ENCODE data around the gene ZSCAN20. TPM values are rescaled to one million over a fixed set of nuclear protein-coding genes. Genes with fewer than 3 reads are reported as not detected.

ZSCAN20 gene
- total RNA-seq, 1 experiment from 2014 or later = 3.9 TPM

DNA sequence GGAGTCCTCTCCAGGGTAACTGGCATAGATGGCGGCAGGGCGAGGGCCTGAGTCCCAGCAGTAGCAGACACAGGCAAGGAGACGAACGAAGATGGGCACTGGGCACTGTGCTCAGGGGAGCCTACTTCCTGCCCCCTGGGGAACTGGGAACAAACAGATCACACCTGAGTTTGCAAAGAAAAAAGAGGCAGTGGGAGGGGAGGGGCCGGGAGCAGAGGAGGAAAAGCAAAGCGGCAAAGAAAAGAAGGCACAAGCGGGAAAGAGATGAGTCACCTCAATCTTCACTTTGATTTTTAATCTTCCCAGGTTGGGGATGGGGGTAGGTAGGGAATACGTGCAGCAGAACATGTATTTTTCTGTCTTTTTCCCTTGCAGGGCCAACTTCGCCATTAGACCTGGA is 44.0 kb downstream of the ZSCAN20 start:
- no peaks in the 10 kb centered on the region for H3K79me1 ChIP-seq (ENCODE audit: insufficient read depth, low read depth, low read length, poor library complexity, severe bottlenecking)
- peak; percentile 48 for DNase-seq
- peak overlapping the region in 2 of 3 experiments; percentile 28 to 53; a peak in 2 of 7 replicates for H3K27ac Mint-ChIP-seq

More for the DNA sequence above, 44.0 kb downstream of the ZSCAN20 start:
- Mint-ChIP-seq H3K27me3 (ENCODE audit: low read depth) (peaks cover 6% of the 10 kb centered on the region; the same call in 1 of the 2 replicates), H3K4me1 (peaks cover 13 to 21% of the 10 kb centered on the region in 2 experiments), H3K4me3 (no peak overlapping the region), H3K9me3 (peaks cover 0 to 2% of the 10 kb centered on the region in 2 experiments; a peak in 1 of 5 replicates), H3K36me3 (ENCODE audit: insufficient read depth in 1 of 3, low read depth in 3 of 3) (no peaks in the 10 kb centered on the region; a peak in 2 of 7 replicates)
- no peak overlapping the region for H3K4ac ChIP-seq (ENCODE audit: low read depth, low read length)
- no peaks in the 10 kb centered on the region for H3K9me3 ChIP-seq (ENCODE audit: control insufficient read depth, low read depth, low read length)
- no peak overlapping the region for H3K27ac ChIP-seq (ENCODE audit: insufficient read length, low read depth, low read length)
- H2BK20ac ChIP-seq (ENCODE audit: low read depth, low read length, poor library complexity, severe bottlenecking) = no peak overlapping the region
- H2BK15ac ChIP-seq (ENCODE audit: low read depth, low read length) = no peak overlapping the region
- no peak overlapping the region for H3K14ac ChIP-seq (ENCODE audit: insufficient read depth, low read length)
- H4K5ac ChIP-seq (ENCODE audit: insufficient read length, low read depth, low read length) = no peak overlapping the region
- whole genome bisulfite sequencing (ENCODE audit: extremely low coverage, insufficient read length, low lambda C conversion rate) = no CpG with 5 or more reads among the region's 9 CpGs
- H3K56ac ChIP-seq (ENCODE audit: insufficient read length, low read depth, low read length) = no peak overlapping the region
- no peak overlapping the region for H2AK5ac ChIP-seq (ENCODE audit: insufficient read length, low read length)
- H3K4me2 ChIP-seq (ENCODE audit: insufficient read depth, insufficient read length, low read length) = no peak overlapping the region
- no peak overlapping the region for H2BK120ac ChIP-seq (ENCODE audit: low read depth, low read length, poor library complexity, severe bottlenecking)
- TF ChIP-seq, protein P1, sequence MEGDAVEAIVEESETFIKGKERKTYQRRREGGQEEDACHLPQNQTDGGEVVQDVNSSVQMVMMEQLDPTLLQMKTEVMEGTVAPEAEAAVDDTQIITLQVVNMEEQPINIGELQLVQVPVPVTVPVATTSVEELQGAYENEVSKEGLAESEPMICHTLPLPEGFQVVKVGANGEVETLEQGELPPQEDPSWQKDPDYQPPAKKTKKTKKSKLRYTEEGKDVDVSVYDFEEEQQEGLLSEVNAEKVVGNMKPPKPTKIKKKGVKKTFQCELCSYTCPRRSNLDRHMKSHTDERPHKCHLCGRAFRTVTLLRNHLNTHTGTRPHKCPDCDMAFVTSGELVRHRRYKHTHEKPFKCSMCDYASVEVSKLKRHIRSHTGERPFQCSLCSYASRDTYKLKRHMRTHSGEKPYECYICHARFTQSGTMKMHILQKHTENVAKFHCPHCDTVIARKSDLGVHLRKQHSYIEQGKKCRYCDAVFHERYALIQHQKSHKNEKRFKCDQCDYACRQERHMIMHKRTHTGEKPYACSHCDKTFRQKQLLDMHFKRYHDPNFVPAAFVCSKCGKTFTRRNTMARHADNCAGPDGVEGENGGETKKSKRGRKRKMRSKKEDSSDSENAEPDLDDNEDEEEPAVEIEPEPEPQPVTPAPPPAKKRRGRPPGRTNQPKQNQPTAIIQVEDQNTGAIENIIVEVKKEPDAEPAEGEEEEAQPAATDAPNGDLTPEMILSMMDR (conservative IDR thresholded peaks at IDR 0.05) = no peak
- H2AFZ ChIP-seq (ENCODE audit: low read length) = no peak overlapping the region
- peaks cover 2% of the 10 kb centered on the region; the same call in 1 of the 2 replicates for H3K4me1 ChIP-seq (ENCODE audit: insufficient read depth, low read length)
- no peak overlapping the region for H2BK5ac ChIP-seq (ENCODE audit: insufficient read length, low read length)
- no peak overlapping the region for H4K91ac ChIP-seq (ENCODE audit: insufficient read length, low read depth, low read length)
- H4K20me1 ChIP-seq (ENCODE audit: control insufficient read depth, insufficient read depth, insufficient read length) = no peaks in the 10 kb centered on the region
- H3T11ph ChIP-seq (ENCODE audit: low read length) = no peak overlapping the region
- no peak overlapping the region for H2BK12ac ChIP-seq (ENCODE audit: insufficient read length, low read depth, low read length)
- H3K23ac ChIP-seq (ENCODE audit: insufficient read length, low read depth, low read length) = no peak overlapping the region
- H4K8ac ChIP-seq (replicated peaks; ENCODE audit: insufficient read length, low read depth, low read length) = no peak overlapping the region
- no peaks in the 10 kb centered on the region for H3K79me2 ChIP-seq (ENCODE audit: insufficient read depth, low read length)
- H3K27me3 ChIP-seq (ENCODE audit: insufficient read depth, low read length) = no peaks in the 10 kb centered on the region
- H3K9ac ChIP-seq (ENCODE audit: extremely low read depth, insufficient read length, low read length) = no peak overlapping the region
- no peak overlapping the region for H3K18ac ChIP-seq (ENCODE audit: insufficient read length, low read depth, low read length)
- no peaks in the 10 kb centered on the region for H3K23me2 ChIP-seq (ENCODE audit: insufficient read length, low read depth, low read length, poor library complexity, severe bottlenecking)
